DOHH2 (cell line): ENCODE measurements around the gene PHF11.

Source experiments
- H3F3A ChIP-seq: fragments of 200-600 bp; sonication (generic), shearing (Covaris generic); 2 replicates; pipeline ENCODE4 v1.6.0; 2016; ENCODE audit warnings: antibody characterized with exemption, mild to moderate bottlenecking; ENCODE audit not compliant: control insufficient read depth, insufficient read depth
- H3K27ac ChIP-seq: fragments of 200-600 bp; sonication (generic); 2 replicates; pipeline ENCODE4 v1.5.1; 2014; ENCODE audit warnings: low read depth, mild to moderate bottlenecking, low read length, moderate library complexity
- H3K27me3 ChIP-seq: fragments of 200-600 bp; sonication (generic); 2 replicates; pipeline ENCODE4 v1.6.1; 2014; ENCODE audit warnings: mild to moderate bottlenecking, low read length, mixed read lengths; ENCODE audit not compliant: control insufficient read depth
- H3K36me3 ChIP-seq: fragments of 200-600 bp; sonication (generic); 2 replicates; pipeline ENCODE4 v1.6.1; 2014; ENCODE audit warnings: mild to moderate bottlenecking, low read length, moderate library complexity, mixed read lengths; ENCODE audit not compliant: control insufficient read depth
- H3K4me1 ChIP-seq: fragments of 200-600 bp; sonication (generic); 2 replicates; pipeline ENCODE4 v1.6.1; 2014; ENCODE audit warnings: mild to moderate bottlenecking, low read length, mixed read lengths; ENCODE audit not compliant: control insufficient read depth
- H3K4me2 ChIP-seq: fragments of 200-600 bp; sonication (generic); 2 replicates; pipeline ENCODE4 v1.6.0; 2014; ENCODE audit warnings: mild to moderate bottlenecking, low read length, moderate library complexity
- H3K4me3 ChIP-seq: fragments of 200-600 bp; sonication (generic); 2 replicates; pipeline ENCODE4 v1.5.1; 2014; ENCODE audit warnings: mild to moderate bottlenecking, low read length, mixed read lengths
- H3K79me2 ChIP-seq: fragments of 200-600 bp; sonication (generic); 2 replicates; pipeline ENCODE4 v1.6.1; 2014; ENCODE audit warnings: mild to moderate bottlenecking, low read length, mixed read lengths; ENCODE audit not compliant: control insufficient read depth
- H3K9me2 ChIP-seq: fragments of 200-600 bp; sonication (generic); replicated peaks from 2 replicates; pipeline ENCODE4 v1.6.1; 2014; ENCODE audit warnings: mild to moderate bottlenecking, low read length, mixed read lengths; ENCODE audit not compliant: control insufficient read depth
- H3K9me3 ChIP-seq: fragments of 200-600 bp; sonication (generic); 2 replicates; pipeline ENCODE4 v1.6.1; 2014; ENCODE audit warnings: antibody characterized with exemption, low read length, mixed read lengths; ENCODE audit not compliant: control insufficient read depth, insufficient read depth
- H4K20me1 ChIP-seq: fragments of 200-600 bp; sonication (generic); 2 replicates; pipeline ENCODE4 v1.6.0; 2014; ENCODE audit warnings: low read depth, mild to moderate bottlenecking, antibody characterized with exemption, low read length, moderate library complexity; ENCODE audit not compliant: control insufficient read depth, insufficient read depth
- CTCF ChIP-seq: fragments of 200-600 bp; sonication (generic); IDR thresholded peaks from one replicate; pipeline ENCODE4 v1.5.1; 2014; ENCODE audit warnings: antibody characterized with exemption, mild to moderate bottlenecking, low read depth, low read length; ENCODE audit not compliant: poor library complexity, severe bottlenecking
- EZH2phosphoT487 ChIP-seq: fragments of 200-600 bp; sonication (generic); IDR thresholded peaks from 2 replicates; pipeline ENCODE4 v1.6.1; 2017; ENCODE audit warnings: borderline replicate concordance, mild to moderate bottlenecking, antibody characterized with exemption, low read length, moderate library complexity, mixed read lengths

The PHF11 gene

GRCh38 chr13:49549289-49549688, 53.5 kb downstream of the PHF11 start:
- H3K9me2 ChIP-seq, result no peaks in the 10 kb centered on the region
- H3K27me3 ChIP-seq, result no peaks in the 10 kb centered on the region
- no peaks in the 10 kb centered on the region for H3F3A ChIP-seq
- no peaks in the 10 kb centered on the region for H4K20me1 ChIP-seq
- no peak overlapping the region for H3K4me2 ChIP-seq
- H3K79me2 ChIP-seq, result no peaks in the 10 kb centered on the region
- no peak overlapping the region for H3K4me3 ChIP-seq
- H3K9me3 ChIP-seq, result no peaks in the 10 kb centered on the region
- TF ChIP-seq EZH2phosphoT487, result no peak
- TF ChIP-seq CTCF, result no peak
- no peak overlapping the region for H3K27ac ChIP-seq
- H3K36me3 ChIP-seq, result peaks cover 63% of the 10 kb centered on the region
- no peaks in the 10 kb centered on the region for H3K4me1 ChIP-seq

GRCh38 chr13:49550942-49551644, 55.3 kb downstream of the PHF11 start:
- H3K36me3 ChIP-seq, result peaks cover 67% of the 10 kb centered on the region
- no peak overlapping the region for H3K4me3 ChIP-seq
- no peaks in the 10 kb centered on the region for H4K20me1 ChIP-seq
- H3K27ac ChIP-seq, result no peak overlapping the region
- no peaks in the 10 kb centered on the region for H3K9me2 ChIP-seq
- TF ChIP-seq EZH2phosphoT487, result no peak
- TF ChIP-seq CTCF, result no peak
- no peaks in the 10 kb centered on the region for H3K4me1 ChIP-seq
- no peaks in the 10 kb centered on the region for H3F3A ChIP-seq
- no peak overlapping the region for H3K4me2 ChIP-seq
- no peaks in the 10 kb centered on the region for H3K9me3 ChIP-seq
- H3K27me3 ChIP-seq, result no peaks in the 10 kb centered on the region
- no peaks in the 10 kb centered on the region for H3K79me2 ChIP-seq

GRCh38 chr13:49553888-49554287, 58.1 kb downstream of the PHF11 start:
- Histone ChIP-seq H3K36me3 (peaks cover 62% of the 10 kb centered on the region), H3K4me1 (no peaks in the 10 kb centered on the region), H3K79me2 (no peaks in the 10 kb centered on the region), H3K9me2 (no peaks in the 10 kb centered on the region), H3K4me2 (no peak overlapping the region), H3K4me3 (no peak overlapping the region), H3K27me3 (no peaks in the 10 kb centered on the region), H3F3A (no peaks in the 10 kb centered on the region), H3K27ac (no peak overlapping the region), H4K20me1 (no peaks in the 10 kb centered on the region), H3K9me3 (no peaks in the 10 kb centered on the region)
- TF ChIP-seq EZH2phosphoT487 (no peak), CTCF (no peak)
